ENCODE results near the gene FNDC3A. TPM values are rescaled to one million over a fixed set of nuclear protein-coding genes. Genes with fewer than 3 reads are reported as not detected.

Gene FNDC3A
- total and polyA plus RNA-seq, 12 donors, result 24.4 to 91.2 (median 62.4) TPM

GRCh38 chr13:49208619-49209018, 232.9 kb downstream of the FNDC3A start:
- H3K27ac ChIP-seq, result no peak overlapping the region

GRCh38 chr13:49210114-49210513, 234.4 kb downstream of the FNDC3A start:
- intact Hi-C loops (cut with DNase I), result no loop called here
- H3K27me3 ChIP-seq, result no peaks in the 10 kb centered on the region
- no peak for TF ChIP-seq POLR2A (IDR thresholded peaks at IDR 0.05)
- H3K4me1 ChIP-seq (replicated peaks in 1 of 2), result peaks cover 0 to 9% of the 10 kb centered on the region in 2 donors
- no peak overlapping the region for H3K4me3 ChIP-seq
- H3K36me3 ChIP-seq (replicated peaks in 1 of 2), result peaks cover 0 to 26% of the 10 kb centered on the region in 2 donors
- H3K27ac ChIP-seq, result no peak overlapping the region
- H3K9me3 ChIP-seq (replicated peaks in 1 of 3), result no peaks in the 10 kb centered on the region
- no peak for DNase-seq
- WGBS, 4 donors, result 52 to 94% (median 72%) methylated on average over 1 of the region's 1 CpG

More at GRCh38 chr13:49208619-49209018, 232.9 kb downstream of the FNDC3A start:
- no peaks in the 10 kb centered on the region for H3K4me1 ChIP-seq (replicated peaks in 1 of 2)
- no peaks in the 10 kb centered on the region for H3K27me3 ChIP-seq
- H3K9me3 ChIP-seq (replicated peaks in 1 of 3), result no peaks in the 10 kb centered on the region
- DNase-seq, result no peak
- no peak overlapping the region for H3K4me3 ChIP-seq
- no peak for TF ChIP-seq CTCF (IDR thresholded peaks at IDR 0.05)
- no peak for TF ChIP-seq POLR2A (IDR thresholded peaks at IDR 0.05)
- intact Hi-C loops (cut with DNase I), result no loop called here
- WGBS, 4 donors, result 95 to 98% (median 96%) methylated on average over 4 of the region's 4 CpGs
- H3K36me3 ChIP-seq (replicated peaks in 1 of 2), result peaks cover 0 to 31% of the 10 kb centered on the region in 2 donors

- Histone ChIP-seq H3K4me1 (replicated peaks in 1 of 2) (peaks cover 0 to 10% of the 10 kb centered on the region in 2 donors), H3K4me3 (no peak overlapping the region), H3K27ac (no peak overlapping the region), H3K36me3 (replicated peaks in 1 of 2) (peaks cover 0 to 26% of the 10 kb centered on the region in 2 donors), H3K9me3 (replicated peaks in 1 of 3) (no peaks in the 10 kb centered on the region), H3K27me3 (no peaks in the 10 kb centered on the region)
- intact Hi-C loops (cut with DNase I), result no loop called here
- 91 to 97% (median 94%) methylated on average over 5 of the region's 5 CpGs for WGBS, 4 donors
- DNase-seq, result no peak
- TF ChIP-seq POLR2A (IDR thresholded peaks at IDR 0.05) (no peak), CTCF (IDR thresholded peaks at IDR 0.05) (no peak)
Measured at GRCh38 chr13:49210669-49211068, 235.0 kb downstream of the FNDC3A start.

- no peak for DNase-seq
- WGBS, 4 donors, result 90 to 95% (median 91%) methylated on average over 1 of the region's 1 CpG
- Histone ChIP-seq H3K4me1 (replicated peaks in 1 of 2) (peaks cover 0 to 10% of the 10 kb centered on the region in 2 donors), H3K4me3 (no peak overlapping the region), H3K27ac (no peak overlapping the region), H3K36me3 (replicated peaks in 1 of 2) (peaks cover 0 to 5% of the 10 kb centered on the region in 2 donors), H3K9me3 (replicated peaks in 1 of 3) (no peaks in the 10 kb centered on the region), H3K27me3 (no peaks in the 10 kb centered on the region)
- TF ChIP-seq POLR2A (IDR thresholded peaks at IDR 0.05) (no peak), CTCF (IDR thresholded peaks at IDR 0.05) (no peak)
- intact Hi-C loops (cut with DNase I), result no loop called here
Measured at GRCh38 chr13:49213539-49213938, 237.8 kb downstream of the FNDC3A start.
